Hippocampal formation (tissue), 2 donors: ENCODE data around the gene PTDSS2.
"Not testable (repeated sequence)": the region's sequence is repeated elsewhere in the genome, so short reads cannot be mapped to it uniquely, and the experiment has no call there.

Source experiments
- DNase-seq, 2 donors: peaks; one replicate each; lab custom pipeline; 2025; lab: John Stamatoyannopoulos, UW

The PTDSS2 gene

DNA sequence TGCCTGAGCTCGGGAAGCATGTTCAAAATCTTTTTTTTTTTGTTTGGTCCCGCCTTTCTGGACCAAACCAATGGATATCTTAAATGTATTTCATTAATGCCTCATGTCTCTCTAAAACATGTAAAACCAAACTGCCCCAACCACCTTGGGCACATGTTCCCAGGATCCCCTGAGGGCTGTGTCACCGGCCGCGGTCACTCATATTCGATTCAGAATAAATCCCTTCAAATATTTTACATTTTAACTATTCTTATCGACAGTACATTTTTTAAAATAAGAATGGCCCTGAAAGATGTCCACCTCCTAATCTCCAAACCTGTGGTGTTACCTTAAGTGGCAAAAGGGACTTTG is 54.9 kb downstream of the PTDSS2 start:
- DNase-seq = no peak

DNA sequence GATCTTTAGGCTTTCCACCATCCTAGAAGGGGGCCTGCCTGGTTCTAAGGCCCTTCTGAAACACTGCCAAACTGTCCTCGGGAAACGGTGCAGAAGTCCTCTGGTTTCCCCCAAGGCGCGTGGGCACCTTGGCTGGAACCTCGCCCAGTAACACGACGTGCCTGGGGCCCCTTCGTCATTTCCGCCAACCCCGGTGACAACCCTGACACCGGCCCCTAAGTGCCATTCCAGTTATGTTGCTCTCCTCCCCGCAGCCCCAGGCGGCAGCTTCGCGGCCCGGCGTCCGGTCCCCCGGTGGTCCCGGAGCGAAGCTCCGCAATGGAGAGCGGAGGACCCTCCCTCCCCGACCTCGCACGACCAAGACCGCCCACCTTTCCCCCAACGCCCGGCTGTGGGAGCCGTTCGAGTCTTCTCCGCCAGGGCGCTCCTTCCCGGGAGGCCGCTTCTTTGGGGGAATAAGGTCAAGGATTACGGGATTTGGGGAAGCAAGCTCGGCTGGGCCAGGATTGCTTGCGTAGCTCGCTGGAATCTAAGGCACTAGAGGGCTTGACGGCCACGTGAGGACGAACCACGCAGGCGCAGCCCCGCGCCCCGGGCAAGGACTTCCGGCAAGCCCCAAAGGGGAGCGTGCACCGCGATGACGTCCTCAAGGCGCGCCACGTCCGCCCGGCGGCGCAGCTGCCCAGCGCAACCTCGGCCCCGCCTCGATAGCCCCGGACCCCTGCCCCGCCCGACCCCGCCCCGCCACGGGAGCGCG is 56.3 kb downstream of the PTDSS2 start:
- DNase-seq = peak; percentile 90 to 97

- DNase-seq = peak; percentile 92 to 99
Observed at GRCh38 chr11:506995-507726, 57.1 kb downstream of the PTDSS2 start, which contains the start of gene RNH1. TSS of gene RNH1 (minus strand) at chr11:507242. CDS start at chr11:502162, 5,080 bp downstream.

DNA sequence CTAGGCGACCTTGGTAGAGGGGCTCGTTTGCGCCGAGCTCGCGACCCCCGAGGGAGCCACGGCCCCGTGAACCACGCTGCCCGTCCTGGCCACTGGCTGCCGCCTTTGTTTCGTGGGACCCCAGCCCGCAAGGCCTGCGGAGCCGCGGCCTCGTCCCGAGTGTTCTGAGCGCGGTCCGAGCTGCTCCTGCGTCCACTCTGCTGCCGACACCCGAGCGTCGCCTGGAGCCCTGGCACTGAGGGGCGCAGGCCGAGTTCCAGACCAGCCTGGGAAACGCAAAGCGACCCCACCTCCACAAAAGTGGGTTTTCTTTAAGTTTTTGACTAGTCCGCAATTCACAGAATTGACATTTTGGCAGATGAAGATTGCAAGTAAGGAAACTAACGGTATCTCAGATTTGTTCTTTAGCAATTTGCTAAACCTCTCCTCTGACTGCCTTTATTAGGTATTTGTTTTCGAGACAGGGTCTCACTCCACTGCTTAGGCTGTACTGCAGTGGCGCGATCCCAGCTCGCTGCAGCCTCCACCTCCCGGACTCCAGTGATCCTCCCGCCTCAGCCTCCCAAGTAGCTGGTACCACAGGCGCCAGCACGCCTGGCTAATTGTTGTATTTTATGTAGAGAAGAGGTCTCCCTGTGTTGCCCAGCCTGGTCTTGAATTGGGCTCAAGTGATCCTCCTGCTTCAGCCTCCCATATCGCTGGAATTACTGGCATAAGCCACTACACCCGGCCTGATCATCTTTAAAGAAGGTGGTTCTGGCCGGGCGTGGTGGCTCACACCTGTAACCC is 57.8 kb downstream of the PTDSS2 start:
- no peak for DNase-seq

DNA sequence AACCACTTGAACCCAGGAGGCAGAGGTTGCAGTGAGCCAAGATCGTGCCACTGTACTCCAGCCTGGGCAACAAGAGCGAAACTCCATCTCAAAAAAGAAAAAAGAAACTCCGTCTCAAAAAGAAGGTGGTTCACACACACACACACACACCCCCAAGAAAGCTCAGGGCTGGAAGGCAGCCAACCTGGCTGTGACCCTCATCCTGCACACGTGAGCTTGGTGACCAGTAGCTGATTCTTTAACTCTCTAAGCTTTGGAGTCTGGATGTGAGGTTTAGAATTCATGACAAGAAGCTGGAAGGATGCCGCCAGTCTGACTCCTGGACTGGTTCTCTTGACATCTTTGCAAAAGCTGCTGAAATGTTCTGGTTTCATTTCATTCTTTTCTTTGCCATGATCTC is 58.9 kb downstream of the PTDSS2 start:
- DNase-seq = no peak

DNA sequence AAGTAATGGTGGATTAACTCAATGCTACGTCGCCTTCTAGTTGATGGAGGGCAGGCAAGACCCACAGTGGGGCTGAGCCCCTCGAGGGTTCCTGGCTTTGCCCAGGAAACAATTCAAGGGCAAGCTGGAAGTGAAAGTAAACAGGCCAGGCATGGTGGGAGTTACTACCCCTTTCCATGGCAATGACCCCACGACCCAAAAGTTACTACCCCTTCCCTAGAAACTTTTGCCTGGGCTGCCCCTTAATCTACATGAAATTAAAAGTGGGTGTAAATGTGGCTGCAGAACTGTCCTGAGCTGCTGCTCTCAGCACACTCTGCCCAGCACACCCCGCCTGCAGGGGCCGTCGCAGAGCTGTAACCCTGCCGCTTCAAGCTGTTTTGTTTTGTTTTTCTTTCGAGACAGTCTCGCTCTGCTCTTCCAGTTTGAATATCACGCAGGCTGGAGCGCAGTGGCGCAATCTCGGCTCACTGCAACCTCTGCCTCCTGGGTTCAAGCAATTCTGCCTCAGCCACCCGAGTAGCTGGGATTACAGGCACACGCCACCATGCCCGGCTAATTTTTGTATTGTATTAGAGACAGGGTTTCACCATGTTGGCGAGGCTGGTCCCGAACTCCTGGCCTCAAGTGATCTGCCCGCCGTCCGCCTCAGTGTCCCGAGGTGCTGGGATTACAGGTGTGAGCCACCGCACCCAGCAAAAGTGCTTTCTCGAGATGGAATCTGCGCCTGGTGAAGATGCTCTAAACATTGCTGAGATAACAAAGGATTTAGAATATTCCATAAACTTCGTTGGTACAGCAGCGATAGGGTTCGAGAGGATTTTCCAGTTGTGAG is 62.9 kb downstream of the PTDSS2 start:
- DNase-seq = no peak

- no peak for DNase-seq
Observed at GRCh38 chr11:514606-515005, 64.5 kb downstream of the PTDSS2 start.

DNA sequence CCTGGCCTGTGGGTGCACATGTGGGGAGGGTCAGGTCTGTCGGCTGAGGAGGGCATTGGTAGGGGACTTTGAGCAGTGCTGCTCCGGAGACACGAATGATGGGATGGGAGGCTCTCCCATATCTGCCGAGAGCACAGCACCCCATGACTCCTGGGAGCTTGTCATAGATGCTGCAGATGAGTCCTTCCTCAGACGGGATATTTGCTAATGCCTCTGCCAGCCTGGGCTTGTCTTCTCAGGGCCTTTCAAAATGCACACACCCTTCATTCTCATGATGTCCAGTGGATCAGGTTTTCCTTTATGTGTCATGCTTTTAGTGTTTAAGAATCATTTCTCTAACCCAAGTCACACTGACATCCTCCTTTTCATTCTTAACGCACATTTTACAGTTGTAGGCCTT is 65.1 kb downstream of the PTDSS2 start:
- DNase-seq = no peak

DNA sequence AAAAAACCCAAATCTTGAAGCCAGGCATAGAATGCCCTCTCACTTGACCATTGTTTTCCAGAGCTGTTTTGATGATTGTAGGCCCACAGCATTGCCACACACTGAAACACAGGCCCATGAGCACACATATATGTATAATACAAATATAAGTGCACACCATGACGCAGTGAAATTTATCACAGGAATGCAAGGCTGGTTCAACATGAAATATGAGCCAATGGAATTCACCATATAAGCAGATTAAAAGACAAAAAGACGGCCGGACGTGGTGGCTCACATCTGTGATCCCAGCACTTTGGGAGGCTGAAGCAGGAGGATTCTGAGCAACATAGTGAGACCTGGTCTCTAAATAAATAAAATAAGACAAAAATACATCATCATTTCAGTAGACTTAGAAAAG is 66.3 kb downstream of the PTDSS2 start:
- no peak for DNase-seq

DNA sequence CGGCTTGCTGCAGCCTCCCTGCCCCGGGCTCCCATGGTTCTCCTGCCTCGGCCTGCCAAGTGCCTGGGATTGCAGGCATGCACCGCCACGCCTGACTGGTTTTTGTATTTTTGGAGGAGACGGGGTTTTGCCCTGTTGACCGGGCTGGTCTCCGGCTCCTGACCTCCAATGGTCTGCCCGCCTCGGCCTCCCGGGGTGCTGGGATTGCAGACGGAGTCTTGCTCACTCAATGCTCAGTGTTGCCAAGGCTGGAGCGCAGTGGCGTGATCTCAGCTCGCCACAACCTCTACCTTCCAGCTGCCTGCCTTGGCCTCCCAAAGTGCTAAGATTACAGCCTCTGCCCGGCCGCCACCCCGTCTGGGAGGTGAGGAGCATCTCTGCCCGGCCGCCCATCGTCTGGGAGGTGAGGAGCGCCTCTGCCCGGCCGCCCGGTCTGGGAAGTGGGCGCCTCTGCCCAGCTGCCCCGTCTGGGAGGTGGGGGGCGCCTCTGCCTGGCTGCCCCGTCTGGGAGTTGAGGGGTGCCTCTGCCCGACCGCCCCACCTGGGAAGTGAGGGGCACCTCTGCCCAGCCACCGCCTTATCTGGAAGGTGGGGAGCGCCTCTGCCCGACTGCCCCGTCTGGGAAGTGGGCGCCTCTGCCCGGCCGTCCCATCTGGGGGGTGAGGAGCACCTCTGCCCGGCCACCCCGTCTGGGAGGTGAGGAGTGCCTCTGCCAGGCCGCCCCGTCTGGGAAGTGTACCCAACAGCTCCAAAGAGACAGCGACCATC is 67.0 kb downstream of the PTDSS2 start:
- not testable (repeated sequence) for DNase-seq

DNA sequence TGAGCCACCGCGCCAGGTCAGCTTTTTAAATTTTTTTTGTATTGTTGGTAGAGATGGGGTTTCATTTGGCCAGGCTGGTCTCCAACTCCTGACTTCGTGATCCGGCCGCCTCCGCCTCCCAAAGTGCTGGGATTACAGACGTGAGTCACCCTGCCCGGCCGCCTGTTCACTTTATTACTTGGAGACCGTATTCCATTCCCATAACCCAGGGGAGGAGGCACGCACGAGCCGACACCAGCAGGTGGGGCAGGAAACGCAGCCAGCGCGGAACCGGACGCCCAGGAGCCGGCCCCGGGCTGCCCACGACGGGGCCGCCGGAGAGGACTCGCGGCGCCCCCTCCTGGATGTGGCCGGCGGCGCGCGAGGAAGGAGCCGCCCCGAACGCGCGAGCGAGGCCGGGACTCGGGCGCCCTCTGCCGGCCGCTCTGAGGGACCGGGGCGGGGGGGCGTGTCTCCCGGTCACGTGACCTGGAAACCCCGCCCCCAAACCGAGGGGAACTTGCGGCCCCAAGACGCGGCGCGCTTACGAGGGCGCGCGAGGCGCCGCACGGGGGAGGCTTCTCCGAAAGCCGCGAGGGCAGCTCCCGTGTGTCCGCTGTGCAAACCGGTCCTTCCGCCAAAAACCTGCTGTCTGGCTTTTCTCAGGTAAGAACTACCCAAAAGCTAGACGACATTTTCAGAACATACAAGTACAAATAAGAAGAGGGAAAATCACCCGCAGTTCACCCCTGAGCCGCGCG is 68.6 kb downstream of the PTDSS2 start:
- no peak for DNase-seq

DNA sequence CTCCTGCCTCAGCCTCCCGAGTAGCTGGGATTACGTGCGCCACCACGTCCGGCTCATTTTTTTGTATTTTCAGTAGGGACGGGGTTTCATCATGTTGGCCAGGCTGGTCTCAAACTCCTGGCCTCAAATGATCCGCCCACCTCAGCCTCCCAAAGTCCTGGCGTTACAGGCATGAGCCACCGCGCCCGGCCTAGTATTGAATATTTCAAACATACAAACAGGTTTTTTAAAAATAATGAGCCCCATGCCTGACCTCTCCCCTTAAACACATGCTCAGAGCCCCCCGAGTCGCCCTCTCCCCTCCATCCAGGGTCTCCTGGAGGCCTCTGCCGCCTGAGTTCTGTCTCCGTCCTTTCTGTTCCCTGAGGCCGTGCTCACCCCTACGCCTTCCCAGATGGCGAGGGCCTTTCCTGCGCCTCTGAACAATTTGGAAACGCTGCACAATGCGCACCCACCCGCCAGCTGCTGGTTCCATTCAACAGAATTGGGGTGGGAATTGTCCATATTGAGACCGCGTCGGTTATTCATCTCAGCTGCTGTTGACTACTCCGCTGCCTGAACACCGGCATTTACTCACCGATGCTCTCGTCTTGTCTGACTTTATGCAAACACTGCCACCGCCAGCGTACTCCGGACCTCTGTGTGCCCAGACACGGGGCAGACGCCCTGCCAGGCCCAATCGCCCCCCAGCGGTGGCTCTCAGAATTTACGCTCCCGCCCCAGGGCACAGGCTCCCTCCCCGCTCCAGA is 70.5 kb downstream of the PTDSS2 start:
- no peak for DNase-seq

- DNase-seq = no peak
Observed at GRCh38 chr11:521177-521688, 71.2 kb downstream of the PTDSS2 start.

- no peak for DNase-seq
Observed at GRCh38 chr11:526192-526591, 76.1 kb downstream of the PTDSS2 start.

DNA sequence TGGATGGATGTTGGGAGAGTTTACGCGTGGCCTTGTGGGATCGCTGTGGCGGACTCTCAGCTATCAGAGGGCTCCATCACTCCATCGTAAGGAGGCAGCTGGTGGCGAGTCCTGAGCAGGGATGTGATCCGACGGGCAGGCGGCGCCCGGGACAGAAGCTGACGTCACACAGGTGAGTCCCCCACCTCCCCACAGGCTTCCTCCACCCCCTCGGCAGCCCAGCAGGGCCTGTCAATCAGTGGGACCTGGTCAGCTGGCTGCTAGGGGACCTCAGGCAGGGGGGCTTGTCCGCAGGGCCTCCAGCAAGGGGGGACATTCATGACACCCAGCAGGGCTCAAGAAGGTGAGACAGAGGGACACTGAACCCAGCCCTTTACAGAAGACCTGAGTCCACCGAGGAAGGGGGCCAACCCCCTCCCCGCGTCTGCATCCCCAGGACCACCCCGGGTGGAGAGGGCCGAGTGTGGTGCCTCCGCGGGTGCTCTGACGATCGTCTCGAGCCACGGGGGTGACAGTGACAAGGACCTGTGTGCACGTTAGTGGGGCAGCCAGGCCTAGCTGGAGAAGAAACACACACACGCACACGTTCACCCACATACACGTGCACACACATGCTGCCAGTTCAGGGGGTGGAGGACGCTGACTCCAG is 78.2 kb downstream of the PTDSS2 start:
- no peak for DNase-seq

DNA sequence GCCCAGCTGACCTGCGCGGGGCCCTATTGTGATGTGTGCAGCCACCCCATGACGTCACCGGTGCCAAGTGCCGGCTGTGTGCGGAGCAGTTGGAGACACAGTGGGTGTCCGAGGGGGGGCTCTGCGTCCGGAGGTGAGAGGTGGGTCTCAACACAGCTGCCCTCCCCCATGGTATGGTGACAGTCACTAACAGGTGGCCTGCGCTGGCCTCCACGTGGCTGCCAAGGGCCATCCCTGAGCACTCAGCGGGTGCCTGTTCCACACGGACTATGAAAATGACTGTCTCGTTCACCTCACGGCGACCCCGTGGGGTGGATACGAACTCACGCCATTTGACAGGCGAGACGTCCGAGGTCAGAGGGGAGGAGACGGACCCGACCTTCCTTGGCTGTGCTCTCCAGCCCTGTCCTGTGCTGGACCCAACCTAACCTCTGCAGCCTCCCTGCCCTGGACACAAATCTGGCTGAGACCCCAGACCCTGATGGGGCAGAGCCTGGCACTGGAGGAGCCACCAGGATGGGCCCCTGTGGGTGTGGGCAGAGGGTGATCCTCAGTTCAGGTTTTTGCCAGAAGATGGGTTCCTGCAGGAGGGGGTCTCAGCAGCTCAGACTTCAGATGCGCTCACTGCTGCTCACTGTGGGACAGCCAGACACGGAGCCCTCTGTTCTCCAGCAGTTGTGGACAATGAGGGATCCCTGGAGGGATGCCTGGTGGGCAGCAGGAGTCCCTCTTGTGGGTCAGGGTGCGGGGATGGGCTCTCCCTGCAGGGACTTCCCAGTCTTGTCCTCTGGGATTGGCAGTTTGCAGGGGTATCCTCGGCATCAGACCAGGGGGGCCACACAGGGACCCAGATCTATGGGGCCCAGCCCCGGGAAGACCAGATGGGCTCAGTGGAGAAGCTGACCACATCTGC is 79.0 kb downstream of the PTDSS2 start:
- DNase-seq = no peak

DNA sequence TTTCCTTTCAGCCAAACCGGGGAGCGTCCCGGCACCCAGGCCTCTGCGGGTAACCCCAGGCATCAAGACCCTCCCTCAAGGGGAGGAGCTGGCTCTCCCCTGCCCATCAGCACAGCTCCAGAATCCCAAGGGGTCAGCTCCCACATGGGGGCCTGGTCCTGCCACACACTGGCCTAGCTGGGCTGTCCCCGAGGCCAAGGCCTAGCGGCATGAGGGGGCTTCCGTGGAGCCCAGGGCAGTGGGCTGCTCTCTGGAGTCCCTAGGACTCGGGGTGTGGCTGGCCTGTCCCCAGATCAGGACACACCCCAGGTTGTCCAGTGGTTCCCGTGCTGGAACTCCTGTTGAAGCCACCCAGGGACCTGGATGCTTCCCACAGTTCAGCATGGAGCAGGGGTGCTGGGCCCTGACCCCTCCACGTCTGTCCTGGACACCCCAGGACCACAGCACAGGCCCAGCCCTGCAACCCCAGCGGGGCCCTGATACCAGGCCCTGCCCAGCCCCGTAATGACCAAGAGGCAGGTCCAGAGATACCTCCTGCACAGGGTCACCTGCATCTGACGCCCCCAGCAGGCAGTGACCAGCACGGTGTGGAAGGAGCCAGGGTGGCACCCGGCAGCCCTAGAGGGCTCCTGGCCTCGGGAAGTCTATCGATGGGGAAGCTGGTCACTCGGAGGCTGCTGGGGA is 79.8 kb downstream of the PTDSS2 start:
- no peak for DNase-seq
